Fibroblast of mammary gland (primary cell): ENCODE results near the gene ACVR2B.

Experiments used
- DNase-seq: peaks from one replicate; pipeline ENCODE4 v3.0.0-alpha.2; 2010; ENCODE audit warnings: low read depth
- H3K4me3 ChIP-seq: 2 replicates; pipeline ENCODE4 v1.5.1; 2011; ENCODE audit warnings: low read depth, mild to moderate bottlenecking, low read length, moderate library complexity; ENCODE audit not compliant: control insufficient read depth
- CTCF ChIP-seq: conservative IDR thresholded peaks from 2 replicates; pipeline ENCODE4 v1.5.1; 2011; ENCODE audit warnings: low read depth, low read length, inconsistent platforms; ENCODE audit not compliant: control insufficient read depth, insufficient read depth

The ACVR2B gene

GRCh38 chr3:38479431-38480092, 25.9 kb downstream of the ACVR2B start:
- peak; percentile 67 for DNase-seq
- peak; percentile 97 for TF ChIP-seq CTCF
- no peak overlapping the region for H3K4me3 ChIP-seq

GRCh38 chr3:38480093-38480445, 26.4 kb downstream of the ACVR2B start:
- H3K4me3 ChIP-seq, result no peak overlapping the region
- no peak for TF ChIP-seq CTCF
- no peak for DNase-seq

- no peak overlapping the region for H3K4me3 ChIP-seq
- no peak for TF ChIP-seq CTCF
- no peak for DNase-seq
Observed at GRCh38 chr3:38480930-38481329, 27.2 kb downstream of the ACVR2B start.

GRCh38 chr3:38482951-38483350, 29.3 kb downstream of the ACVR2B start:
- no peak overlapping the region for H3K4me3 ChIP-seq
- no peak for TF ChIP-seq CTCF
- DNase-seq, result no peak

GRCh38 chr3:38487323-38487722, 33.6 kb downstream of the ACVR2B start:
- H3K4me3 ChIP-seq, result no peak overlapping the region
- TF ChIP-seq CTCF, result no peak
- DNase-seq, result no peak

GRCh38 chr3:38488949-38489348, 35.3 kb downstream of the ACVR2B start:
- no peak for DNase-seq
- H3K4me3 ChIP-seq, result no peak overlapping the region
- no peak for TF ChIP-seq CTCF

- H3K4me3 ChIP-seq, result no peak overlapping the region
- DNase-seq, result no peak
- no peak for TF ChIP-seq CTCF
Observed at GRCh38 chr3:38489766-38490165, 36.1 kb downstream of the ACVR2B start.
